22Rv1 (cell line): ENCODE results near the gene SOX12.
A peak's percentile ranks its signal among the peaks of the same experiment; 100 is the strongest.

Experiments used
- H3K27ac ChIP-seq: fragments of 450-650 bp; 2 replicates; pipeline ENCODE4 v1.5.1; 2017
- CTCF ChIP-seq: fragments of 450-650 bp; IDR thresholded peaks from 2 replicates; pipeline ENCODE4 v1.5.1; 2017; ENCODE audit warnings: mild to moderate bottlenecking
- ZFX ChIP-seq: fragments of 450-650 bp; IDR thresholded peaks from 2 replicates; pipeline ENCODE4 v1.6.1; 2017; ENCODE audit warnings: antibody characterized with exemption, borderline replicate concordance

Gene SOX12

GRCh38 chr20:341682-342081, 16.3 kb downstream of the SOX12 start:
- no peak for TF ChIP-seq ZFX
- TF ChIP-seq CTCF: no peak
- H3K27ac ChIP-seq: peak overlapping the region; percentile 32

GRCh38 chr20:343107-343506, 17.8 kb downstream of the SOX12 start:
- TF ChIP-seq ZFX: no peak

GRCh38 chr20:346033-346639, 20.8 kb downstream of the SOX12 start:
- TF ChIP-seq ZFX: no peak
- no peak for TF ChIP-seq CTCF
- H3K27ac ChIP-seq: peak overlapping the region; percentile 95

More at GRCh38 chr20:343107-343506, 17.8 kb downstream of the SOX12 start:
- H3K27ac ChIP-seq: no peak overlapping the region

GRCh38 chr20:346640-347316, 21.4 kb downstream of the SOX12 start, which contains the start of gene NRSN2:
TSS of gene NRSN2 (plus strand) at chr20:347111. CDS start at chr20:349644, 2,533 bp downstream.
- TF ChIP-seq ZFX (no peak), CTCF (no peak)
- H3K27ac ChIP-seq: peak within 1 kb of the TSS; percentile 95

GRCh38 chr20:347317-347639, 21.9 kb downstream of the SOX12 start:
- TF ChIP-seq CTCF (no peak), ZFX (no peak)
- peak overlapping the region; percentile 95 for H3K27ac ChIP-seq

- TF ChIP-seq CTCF (no peak), ZFX (no peak)
Measured at GRCh38 chr20:347640-348484, 22.5 kb downstream of the SOX12 start.

GRCh38 chr20:348972-349841, 23.9 kb downstream of the SOX12 start:
- TF ChIP-seq CTCF (no peak), ZFX (no peak)
- peak overlapping the region; percentile 95 for H3K27ac ChIP-seq

More at GRCh38 chr20:347640-348484, 22.5 kb downstream of the SOX12 start:
- peak overlapping the region; percentile 95 for H3K27ac ChIP-seq
